ENCODE measurements around the gene FARP2. TPM values are rescaled to one million over a fixed set of nuclear protein-coding genes. Genes with fewer than 3 reads are reported as not detected.
"Not testable (repeated sequence)": the region's sequence is repeated elsewhere in the genome, so short reads cannot be mapped to it uniquely, and the experiment has no call there.

FARP2 gene
- total RNA-seq, 6 donors from 2014 or later: 33.4 to 96.4 (median 42.2) TPM

- ATAC-seq (ENCODE audit: low FRiP score in 2 of 2): no peak
- DNase-seq: no peak
- TF ChIP-seq CTCF (IDR thresholded peaks at IDR 0.05) (no peak), POLR2A (IDR thresholded peaks at IDR 0.05) (no peak), POLR2AphosphoS5 (IDR thresholded peaks at IDR 0.05) (no peak), EP300 (IDR thresholded peaks at IDR 0.05) (no peak)
- H3K36me3 ChIP-seq: peaks cover 0 to 5% (median 0%) of the 10 kb centered on the region in 4 donors
- H3K27ac ChIP-seq: peak overlapping the region; percentile 99 to 100 (median 100)
- no peaks in the 10 kb centered on the region for H3K27me3 ChIP-seq
- no peaks in the 10 kb centered on the region for H3K9me3 ChIP-seq
- 60 to 64% methylated on average over 4 of the region's 4 CpGs for WGBS, 2 donors
- peak overlapping the region in 3 of 4 donors; percentile 76 to 90 (median 87) for H3K4me3 ChIP-seq
- H3K4me1 ChIP-seq: peaks cover 64 to 77% (median 65%) of the 10 kb centered on the region in 4 donors
These were observed 38.7 kb upstream of the FARP2 start for GRCh38 chr2:241317391-241317790.

- not testable (repeated sequence) for ATAC-seq (ENCODE audit: low FRiP score in 2 of 2); H3K27me3 ChIP-seq; H3K27ac ChIP-seq; H3K36me3 ChIP-seq; H3K9me3 ChIP-seq; DNase-seq; H3K4me3 ChIP-seq
- 93 to 96% methylated on average over 6 of the region's 6 CpGs for WGBS, 2 donors
- H3K4me1 ChIP-seq: peaks cover 68 to 81% (median 69%) of the 10 kb centered on the region in 4 donors
These were observed 37.3 kb upstream of the FARP2 start for GRCh38 chr2:241318830-241319229.

- H3K27me3 ChIP-seq: no peaks in the 10 kb centered on the region
- H3K4me1 ChIP-seq: peaks cover 71 to 83% (median 73%) of the 10 kb centered on the region in 4 donors
- WGBS, 2 donors: 95 to 96% methylated on average over 8 of the region's 8 CpGs
- no peak overlapping the region for H3K27ac ChIP-seq
- no peaks in the 10 kb centered on the region for H3K9me3 ChIP-seq
- TF ChIP-seq POLR2AphosphoS5 (IDR thresholded peaks at IDR 0.05) (no peak), CTCF (IDR thresholded peaks at IDR 0.05) (no peak), EP300 (IDR thresholded peaks at IDR 0.05) (no peak), POLR2A (IDR thresholded peaks at IDR 0.05) (no peak)
- no peak overlapping the region for H3K4me3 ChIP-seq
- H3K36me3 ChIP-seq: peaks cover 0 to 18% (median 0%) of the 10 kb centered on the region in 4 donors
- ATAC-seq (ENCODE audit: low FRiP score in 2 of 2): no peak
- no peak for DNase-seq
These were observed 35.7 kb upstream of the FARP2 start for GRCh38 chr2:241320394-241320793.

GRCh38 chr2:241321033-241321432 lies 35.1 kb upstream of the FARP2 start:
- TF ChIP-seq POLR2AphosphoS5 (IDR thresholded peaks at IDR 0.05): no peak
- no peak for TF ChIP-seq POLR2A (IDR thresholded peaks at IDR 0.05)
- TF ChIP-seq CTCF (IDR thresholded peaks at IDR 0.05): no peak
- TF ChIP-seq EP300 (IDR thresholded peaks at IDR 0.05): no peak
- peaks cover 71 to 83% (median 74%) of the 10 kb centered on the region in 4 donors for H3K4me1 ChIP-seq
- no peak overlapping the region for H3K4me3 ChIP-seq
- no peak overlapping the region for H3K27ac ChIP-seq
- H3K9me3 ChIP-seq: no peaks in the 10 kb centered on the region
- DNase-seq (no peak), ATAC-seq (ENCODE audit: low FRiP score in 2 of 2) (no peak)
- 34 to 41% methylated on average over 1 of the region's 1 CpG for WGBS, 2 donors
- H3K27me3 ChIP-seq: no peaks in the 10 kb centered on the region
- H3K36me3 ChIP-seq: peaks cover 0 to 20% (median under 1%) of the 10 kb centered on the region in 4 donors

- ATAC-seq (ENCODE audit: low FRiP score in 2 of 2) (no peak), DNase-seq (no peak)
- H3K9me3 ChIP-seq: no peaks in the 10 kb centered on the region
- H3K36me3 ChIP-seq: peaks cover 0 to 26% (median 4%) of the 10 kb centered on the region in 4 donors
- H3K4me3 ChIP-seq: no peak overlapping the region
- H3K27ac ChIP-seq: no peak overlapping the region
- H3K4me1 ChIP-seq: peaks cover 68 to 79% (median 72%) of the 10 kb centered on the region in 4 donors
- 33 to 50% methylated on average over 1 of the region's 1 CpG for whole genome bisulfite sequencing, 2 donors
- no peaks in the 10 kb centered on the region for H3K27me3 ChIP-seq
- no peak for TF ChIP-seq POLR2A (IDR thresholded peaks at IDR 0.05)
- TF ChIP-seq CTCF (IDR thresholded peaks at IDR 0.05): no peak
- TF ChIP-seq EP300 (IDR thresholded peaks at IDR 0.05): no peak
- no peak for TF ChIP-seq POLR2AphosphoS5 (IDR thresholded peaks at IDR 0.05)
These were observed 34.2 kb upstream of the FARP2 start for GRCh38 chr2:241321886-241322285.
